ENCODE data around the gene STXBP5L. TPM values are rescaled to one million over a fixed set of nuclear protein-coding genes. Genes with fewer than 3 reads are reported as not detected.
"Not testable (repeated sequence)": the region's sequence is repeated elsewhere in the genome, so short reads cannot be mapped to it uniquely, and the experiment has no call there.

Gene STXBP5L
- total RNA-seq, 3 donors from 2014 or later: 0.34 to 7.3 (median 0.61) TPM

- Histone ChIP-seq H3K4me1 (ENCODE audit: low read depth) (no peaks in the 10 kb centered on the region), H3K9me3 (no peaks in the 10 kb centered on the region), H3K4me3 (no peak overlapping the region), H3K36me3 (ENCODE audit: low read depth) (no peaks in the 10 kb centered on the region)
- no peak for TF ChIP-seq CTCF (IDR thresholded peaks at IDR 0.05)
- DNase-seq (no peak), ATAC-seq (no peak)
- intact Hi-C loops (cut with DNase I, micrococcal nuclease): no loop called here
Observed at GRCh38 chr3:121075191-121075590, 167.2 kb downstream of the STXBP5L start.

- H3K4me3 ChIP-seq; H3K36me3 ChIP-seq (ENCODE audit: low read depth); ATAC-seq; DNase-seq; intact Hi-C loops (cut with DNase I, micrococcal nuclease); H3K4me1 ChIP-seq (ENCODE audit: low read depth); H3K9me3 ChIP-seq: not testable (repeated sequence)
Observed at GRCh38 chr3:121078378-121079101, 170.5 kb downstream of the STXBP5L start.

GRCh38 chr3:121096953-121097352 lies 188.9 kb downstream of the STXBP5L start:
- DNase-seq: no peak
- no peak for TF ChIP-seq CTCF (IDR thresholded peaks at IDR 0.05)
- ATAC-seq: no peak

GRCh38 chr3:121111086-121111485 lies 203.1 kb downstream of the STXBP5L start:
- H3K36me3 ChIP-seq (ENCODE audit: low read depth); H3K4me3 ChIP-seq; H3K4me1 ChIP-seq (ENCODE audit: low read depth); H3K9me3 ChIP-seq; DNase-seq; ATAC-seq; intact Hi-C loops (cut with DNase I, micrococcal nuclease): not testable (repeated sequence)

More at GRCh38 chr3:121096953-121097352, 188.9 kb downstream of the STXBP5L start:
- no peaks in the 10 kb centered on the region for H3K9me3 ChIP-seq
- H3K36me3 ChIP-seq (ENCODE audit: low read depth): no peaks in the 10 kb centered on the region
- intact Hi-C loops (cut with DNase I, micrococcal nuclease): no loop called here
- H3K4me3 ChIP-seq: no peak overlapping the region
- H3K4me1 ChIP-seq (ENCODE audit: low read depth): no peaks in the 10 kb centered on the region

- no peaks in the 10 kb centered on the region for H3K9me3 ChIP-seq
- no peak for TF ChIP-seq CTCF (IDR thresholded peaks at IDR 0.05)
- ATAC-seq (no peak), DNase-seq (no peak)
- no peak overlapping the region for H3K4me3 ChIP-seq
- intact Hi-C loops (cut with DNase I, micrococcal nuclease): no loop called here
- no peaks in the 10 kb centered on the region for H3K4me1 ChIP-seq (ENCODE audit: low read depth)
- H3K36me3 ChIP-seq (ENCODE audit: low read depth): no peaks in the 10 kb centered on the region
Observed at GRCh38 chr3:121111914-121112612, 204.1 kb downstream of the STXBP5L start.

GRCh38 chr3:121126033-121126706 lies 218.2 kb downstream of the STXBP5L start:
- ATAC-seq: no peak
- DNase-seq: no peak
- intact Hi-C loops (cut with DNase I, micrococcal nuclease): no loop called here
- Histone ChIP-seq H3K36me3 (ENCODE audit: low read depth) (no peaks in the 10 kb centered on the region), H3K9me3 (no peaks in the 10 kb centered on the region), H3K4me3 (no peak overlapping the region), H3K4me1 (ENCODE audit: low read depth) (no peaks in the 10 kb centered on the region)
- TF ChIP-seq CTCF (IDR thresholded peaks at IDR 0.05): no peak

Data from mucosa of descending colon (tissue), 3 donors.